GOT3 (cell line): ENCODE data around the gene SHROOM4.

Source experiments
- DNase-seq: peaks from one replicate; lab custom pipeline; 2025; ENCODE audit warnings: mixed read lengths; lab: John Stamatoyannopoulos, UW

The SHROOM4 gene

GRCh38 chrX:50780144-50780543 lies 33.9 kb downstream of the SHROOM4 start:
- DNase-seq = no peak

- DNase-seq = no peak
These were observed 34.3 kb downstream of the SHROOM4 start for GRCh38 chrX:50779694-50780093.

- DNase-seq = no peak
These were observed 35.7 kb downstream of the SHROOM4 start for GRCh38 chrX:50778272-50778671.

GRCh38 chrX:50776248-50776647 lies 37.7 kb downstream of the SHROOM4 start:
- DNase-seq = no peak

- DNase-seq = no peak
These were observed 42.6 kb downstream of the SHROOM4 start for GRCh38 chrX:50771382-50771781.

- DNase-seq = no peak
These were observed 43.3 kb downstream of the SHROOM4 start for GRCh38 chrX:50770702-50771101.

GRCh38 chrX:50769389-50770063 lies 44.5 kb downstream of the SHROOM4 start:
- no peak for DNase-seq

GRCh38 chrX:50768801-50769200 lies 45.2 kb downstream of the SHROOM4 start:
- no peak for DNase-seq

GRCh38 chrX:50765986-50766385 lies 48.0 kb downstream of the SHROOM4 start:
- DNase-seq = no peak

- no peak for DNase-seq
These were observed 51.4 kb downstream of the SHROOM4 start for GRCh38 chrX:50762578-50762977.

- DNase-seq = no peak
These were observed 57.7 kb downstream of the SHROOM4 start for GRCh38 chrX:50756276-50756675.

- DNase-seq = no peak
These were observed 62.9 kb downstream of the SHROOM4 start for GRCh38 chrX:50751091-50751490.

- no peak for DNase-seq
These were observed 66.5 kb downstream of the SHROOM4 start for GRCh38 chrX:50747471-50747900.

GRCh38 chrX:50736656-50737055 lies 77.3 kb downstream of the SHROOM4 start:
- DNase-seq = no peak

- DNase-seq = no peak
These were observed 87.7 kb downstream of the SHROOM4 start for GRCh38 chrX:50726296-50726695.

- DNase-seq = no peak
These were observed 88.7 kb downstream of the SHROOM4 start for GRCh38 chrX:50725310-50725709.

- no peak for DNase-seq
These were observed 91.0 kb downstream of the SHROOM4 start for GRCh38 chrX:50723006-50723405.

GRCh38 chrX:50721764-50722521 lies 92.1 kb downstream of the SHROOM4 start:
- no peak for DNase-seq

- DNase-seq = no peak
These were observed 94.4 kb downstream of the SHROOM4 start for GRCh38 chrX:50719614-50720013.

- no peak for DNase-seq
These were observed 95.2 kb downstream of the SHROOM4 start for GRCh38 chrX:50718776-50719175.

- no peak for DNase-seq
These were observed 97.3 kb downstream of the SHROOM4 start for GRCh38 chrX:50716706-50717105.

- DNase-seq = no peak
These were observed 101.2 kb downstream of the SHROOM4 start for GRCh38 chrX:50712777-50713176.

GRCh38 chrX:50711907-50712306 lies 102.1 kb downstream of the SHROOM4 start:
- DNase-seq = no peak
